ENCODE results near the gene GSK3A.

GRCh38 chr19:42285988-42286348 is 43.6 kb upstream of the GSK3A start:
- TF ChIP-seq SUZ12 (IDR thresholded peaks at IDR 0.05) = no peak
- no peak for TF ChIP-seq SP1 (IDR thresholded peaks at IDR 0.05)
- no peak for TF ChIP-seq FOXM1 (IDR thresholded peaks at IDR 0.05; ENCODE audit: borderline replicate concordance)
- TF ChIP-seq FOXA1 (IDR thresholded peaks at IDR 0.05) = no peak
- TF ChIP-seq FOXK2 (IDR thresholded peaks at IDR 0.05) = no peak
